ENCODE data around the gene KRTAP10-11. TPM values are rescaled to one million over a fixed set of nuclear protein-coding genes. Genes with fewer than 3 reads are reported as not detected.
A peak's percentile ranks its signal among the peaks of the same experiment; 100 is the strongest.

KRTAP10-11 gene
- total RNA-seq, 1 donor from 2014 or later = not detected

DNA sequence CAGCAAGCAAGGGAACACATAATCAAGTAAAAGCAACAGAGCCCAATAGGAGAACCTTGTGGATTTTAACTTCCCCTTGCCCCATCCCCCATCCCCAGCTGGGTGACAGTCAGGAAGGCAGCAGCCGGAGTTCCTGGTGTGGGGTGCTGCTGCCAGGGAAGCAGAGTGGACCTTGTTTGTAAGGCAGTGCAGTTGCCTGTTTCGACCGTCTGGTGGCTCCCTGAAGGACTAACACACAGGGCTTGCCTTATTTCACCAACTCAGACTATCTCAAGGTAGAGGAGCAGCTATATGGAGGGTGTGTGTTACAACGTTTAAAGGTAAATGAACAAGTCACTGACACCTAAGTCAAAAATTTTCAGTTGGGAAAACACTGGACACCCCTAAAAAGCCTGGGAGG, 27.7 kb upstream of the KRTAP10-11 start:
- TF ChIP-seq, protein P1, sequence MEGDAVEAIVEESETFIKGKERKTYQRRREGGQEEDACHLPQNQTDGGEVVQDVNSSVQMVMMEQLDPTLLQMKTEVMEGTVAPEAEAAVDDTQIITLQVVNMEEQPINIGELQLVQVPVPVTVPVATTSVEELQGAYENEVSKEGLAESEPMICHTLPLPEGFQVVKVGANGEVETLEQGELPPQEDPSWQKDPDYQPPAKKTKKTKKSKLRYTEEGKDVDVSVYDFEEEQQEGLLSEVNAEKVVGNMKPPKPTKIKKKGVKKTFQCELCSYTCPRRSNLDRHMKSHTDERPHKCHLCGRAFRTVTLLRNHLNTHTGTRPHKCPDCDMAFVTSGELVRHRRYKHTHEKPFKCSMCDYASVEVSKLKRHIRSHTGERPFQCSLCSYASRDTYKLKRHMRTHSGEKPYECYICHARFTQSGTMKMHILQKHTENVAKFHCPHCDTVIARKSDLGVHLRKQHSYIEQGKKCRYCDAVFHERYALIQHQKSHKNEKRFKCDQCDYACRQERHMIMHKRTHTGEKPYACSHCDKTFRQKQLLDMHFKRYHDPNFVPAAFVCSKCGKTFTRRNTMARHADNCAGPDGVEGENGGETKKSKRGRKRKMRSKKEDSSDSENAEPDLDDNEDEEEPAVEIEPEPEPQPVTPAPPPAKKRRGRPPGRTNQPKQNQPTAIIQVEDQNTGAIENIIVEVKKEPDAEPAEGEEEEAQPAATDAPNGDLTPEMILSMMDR (conservative IDR thresholded peaks at IDR 0.05) = peak; percentile 37
- DNase-seq (ENCODE audit: extremely low spot score, unreplicated experiment) = no peak
- Mint-ChIP-seq H3K27ac (no peak overlapping the region), H3K36me3 (no peaks in the 10 kb centered on the region), H3K4me3 (no peak overlapping the region), H3K4me1 (ENCODE audit: unreplicated experiment) (no peaks in the 10 kb centered on the region), H3K9me3 (peaks cover 3% of the 10 kb centered on the region), H3K27me3 (peaks cover 6% of the 10 kb centered on the region)

DNA sequence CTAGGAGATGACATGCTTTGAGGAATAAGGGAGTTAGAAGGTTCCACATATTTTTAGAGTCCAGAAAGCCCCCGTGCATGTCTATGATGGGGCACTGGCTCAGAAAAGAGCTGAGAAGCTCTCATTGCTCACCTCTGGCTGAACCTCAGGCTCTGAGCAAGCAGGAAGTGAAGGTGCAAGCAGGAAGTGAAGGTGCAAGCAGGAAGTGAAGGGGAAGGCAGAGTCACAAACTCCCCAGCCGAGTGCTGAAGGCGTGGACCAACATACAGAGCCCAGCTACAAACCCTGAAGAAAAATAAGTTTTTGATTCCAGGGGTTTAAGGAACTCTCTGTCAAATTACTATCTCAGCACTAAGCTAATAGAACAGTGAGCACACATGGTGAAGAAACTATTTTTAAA, 27.3 kb upstream of the KRTAP10-11 start:
- Mint-ChIP-seq H3K36me3 (no peaks in the 10 kb centered on the region), H3K4me3 (no peak overlapping the region), H3K27ac (no peak overlapping the region), H3K27me3 (peaks cover 6% of the 10 kb centered on the region), H3K4me1 (ENCODE audit: unreplicated experiment) (no peaks in the 10 kb centered on the region), H3K9me3 (peaks cover 7% of the 10 kb centered on the region)
- TF ChIP-seq, protein P1 (conservative IDR thresholded peaks at IDR 0.05) = no peak
- DNase-seq (ENCODE audit: extremely low spot score, unreplicated experiment) = no peak

DNA sequence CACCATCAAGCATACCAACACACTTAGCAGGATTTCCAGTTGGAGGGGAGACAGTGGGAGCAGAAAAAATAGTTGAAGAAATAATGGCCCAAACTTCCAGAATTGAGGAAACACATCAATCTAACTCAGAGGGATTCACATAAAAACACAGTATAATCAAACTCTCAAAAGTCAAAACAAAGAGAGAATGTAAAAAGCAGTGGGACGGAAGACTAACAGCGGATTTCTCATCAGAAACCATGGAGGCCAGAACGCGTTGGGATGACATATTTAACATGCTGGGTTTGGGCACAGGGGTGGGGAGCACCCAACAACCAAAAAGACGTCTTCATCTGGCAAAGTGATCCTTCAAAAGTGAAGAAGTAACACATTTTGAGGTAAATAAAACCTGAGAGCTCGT, 26.3 kb upstream of the KRTAP10-11 start:
- Mint-ChIP-seq H3K4me1 (ENCODE audit: unreplicated experiment) (no peaks in the 10 kb centered on the region), H3K27me3 (peaks cover 3% of the 10 kb centered on the region), H3K9me3 (peaks cover 14% of the 10 kb centered on the region), H3K36me3 (no peaks in the 10 kb centered on the region), H3K4me3 (no peak overlapping the region), H3K27ac (no peak overlapping the region)
- TF ChIP-seq, protein P1 (conservative IDR thresholded peaks at IDR 0.05) = no peak
- no peak for DNase-seq (ENCODE audit: extremely low spot score, unreplicated experiment)

DNA sequence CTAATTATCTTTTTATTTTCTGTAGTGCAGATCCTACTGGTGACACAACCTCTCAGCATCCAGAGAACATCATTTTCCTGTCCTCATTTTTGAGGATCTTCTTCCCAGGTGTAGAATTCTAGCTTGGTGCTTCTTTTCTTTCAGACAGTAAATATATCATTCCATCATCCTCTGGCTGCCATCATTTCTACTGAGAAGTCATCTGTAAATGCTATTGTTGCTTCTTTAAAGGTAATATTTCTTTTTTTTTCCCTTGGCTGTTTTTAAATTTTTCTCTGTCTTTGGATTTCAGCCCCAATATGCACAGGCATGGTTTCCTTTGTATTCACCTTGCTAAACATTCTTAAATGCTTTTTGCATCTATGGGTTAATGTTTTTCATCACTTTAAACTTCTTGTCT, 22.6 kb upstream of the KRTAP10-11 start:
- Mint-ChIP-seq H3K4me3 (no peak overlapping the region), H3K27me3 (no peaks in the 10 kb centered on the region), H3K4me1 (ENCODE audit: unreplicated experiment) (no peaks in the 10 kb centered on the region), H3K27ac (no peak overlapping the region), H3K9me3 (peaks cover 14% of the 10 kb centered on the region), H3K36me3 (no peaks in the 10 kb centered on the region)
- no peak for DNase-seq (ENCODE audit: extremely low spot score, unreplicated experiment)
- TF ChIP-seq, protein P1 (conservative IDR thresholded peaks at IDR 0.05) = no peak

DNA sequence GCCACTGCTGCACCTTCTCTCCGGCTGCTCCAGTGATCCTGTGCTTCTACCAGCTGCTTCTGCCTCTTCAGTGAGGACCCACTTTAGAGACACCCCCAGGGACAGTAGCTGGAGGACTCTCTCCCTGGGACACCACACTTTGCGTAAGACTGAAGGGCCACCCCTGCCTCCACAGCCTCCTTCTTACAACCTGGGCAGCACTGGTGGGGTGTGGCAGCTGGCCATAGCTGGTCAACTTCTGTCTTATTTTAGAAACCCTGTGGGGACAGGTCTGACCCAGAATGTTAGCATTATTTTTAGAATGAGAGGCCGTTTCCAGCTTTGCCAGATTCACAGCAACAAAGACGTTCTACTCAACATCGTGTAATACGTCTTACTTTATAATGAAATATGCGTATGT, 20.5 kb upstream of the KRTAP10-11 start:
- TF ChIP-seq, protein P1 (conservative IDR thresholded peaks at IDR 0.05) = no peak

DNA sequence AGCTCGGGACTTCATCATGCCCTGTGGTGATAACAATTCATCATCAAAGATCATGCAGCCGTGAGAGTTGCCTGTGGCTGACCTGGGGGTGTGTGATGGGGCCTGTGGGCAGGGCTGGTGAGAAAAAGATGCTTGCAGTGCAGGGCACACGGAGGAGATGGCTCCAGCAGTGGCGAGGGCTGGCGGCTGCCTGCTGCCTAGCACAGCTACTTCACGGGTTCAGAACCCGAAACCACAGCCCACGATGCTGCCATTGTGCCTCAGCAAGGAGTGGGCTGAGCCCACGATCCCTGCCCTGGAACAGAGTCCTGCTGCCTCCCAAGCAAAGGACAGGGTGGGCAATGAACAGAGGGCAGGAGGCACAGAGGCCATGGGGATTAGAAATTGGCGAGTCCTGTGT, 20.0 kb upstream of the KRTAP10-11 start:
- H3K4me1 Mint-ChIP-seq (ENCODE audit: unreplicated experiment) = no peaks in the 10 kb centered on the region
- peaks cover 22% of the 10 kb centered on the region for H3K9me3 Mint-ChIP-seq
- TF ChIP-seq, protein P1 (conservative IDR thresholded peaks at IDR 0.05) = no peak
- H3K27me3 Mint-ChIP-seq = no peaks in the 10 kb centered on the region
- H3K27ac Mint-ChIP-seq = no peak overlapping the region
- DNase-seq (ENCODE audit: extremely low spot score, unreplicated experiment) = no peak
- H3K4me3 Mint-ChIP-seq = no peak overlapping the region
- no peaks in the 10 kb centered on the region for H3K36me3 Mint-ChIP-seq

More for the DNA sequence above, 20.5 kb upstream of the KRTAP10-11 start:
- no peak overlapping the region for H3K4me3 Mint-ChIP-seq
- no peaks in the 10 kb centered on the region for H3K27me3 Mint-ChIP-seq
- H3K27ac Mint-ChIP-seq = no peak overlapping the region
- H3K4me1 Mint-ChIP-seq (ENCODE audit: unreplicated experiment) = no peaks in the 10 kb centered on the region
- no peaks in the 10 kb centered on the region for H3K36me3 Mint-ChIP-seq
- DNase-seq (ENCODE audit: extremely low spot score, unreplicated experiment) = no peak
- peaks cover 17% of the 10 kb centered on the region for H3K9me3 Mint-ChIP-seq

Data from type B pancreatic cell (in vitro differentiated cells).